ENCODE results near the gene MAPRE3. TPM values are rescaled to one million over a fixed set of nuclear protein-coding genes. Genes with fewer than 3 reads are reported as not detected.

Gene MAPRE3
- total RNA-seq, 4 donors from 2014 or later: 23.8 to 63.6 (median 35.7) TPM

DNA sequence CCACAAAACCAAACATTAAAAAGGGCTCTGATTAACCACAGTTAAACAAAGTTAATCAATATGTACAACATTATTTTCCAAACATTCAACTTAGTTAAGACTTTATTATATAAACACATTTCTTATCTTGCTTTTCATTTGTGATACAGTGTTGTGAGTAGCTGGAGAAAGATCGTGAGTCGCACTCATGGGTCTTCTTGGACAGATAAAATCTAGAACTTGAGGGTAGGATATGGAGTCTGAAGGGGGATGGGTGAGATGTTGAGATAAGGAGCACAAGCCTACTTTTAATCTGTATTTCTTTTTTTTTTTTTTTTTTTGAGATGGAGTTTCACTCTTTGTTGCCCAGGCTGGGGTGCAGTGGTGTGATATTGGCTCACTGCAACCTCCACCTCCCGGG lies 39.7 kb downstream of the MAPRE3 start:
- no peak for TF ChIP-seq POLR2A (IDR thresholded peaks at IDR 0.05)
- TF ChIP-seq, protein P1, sequence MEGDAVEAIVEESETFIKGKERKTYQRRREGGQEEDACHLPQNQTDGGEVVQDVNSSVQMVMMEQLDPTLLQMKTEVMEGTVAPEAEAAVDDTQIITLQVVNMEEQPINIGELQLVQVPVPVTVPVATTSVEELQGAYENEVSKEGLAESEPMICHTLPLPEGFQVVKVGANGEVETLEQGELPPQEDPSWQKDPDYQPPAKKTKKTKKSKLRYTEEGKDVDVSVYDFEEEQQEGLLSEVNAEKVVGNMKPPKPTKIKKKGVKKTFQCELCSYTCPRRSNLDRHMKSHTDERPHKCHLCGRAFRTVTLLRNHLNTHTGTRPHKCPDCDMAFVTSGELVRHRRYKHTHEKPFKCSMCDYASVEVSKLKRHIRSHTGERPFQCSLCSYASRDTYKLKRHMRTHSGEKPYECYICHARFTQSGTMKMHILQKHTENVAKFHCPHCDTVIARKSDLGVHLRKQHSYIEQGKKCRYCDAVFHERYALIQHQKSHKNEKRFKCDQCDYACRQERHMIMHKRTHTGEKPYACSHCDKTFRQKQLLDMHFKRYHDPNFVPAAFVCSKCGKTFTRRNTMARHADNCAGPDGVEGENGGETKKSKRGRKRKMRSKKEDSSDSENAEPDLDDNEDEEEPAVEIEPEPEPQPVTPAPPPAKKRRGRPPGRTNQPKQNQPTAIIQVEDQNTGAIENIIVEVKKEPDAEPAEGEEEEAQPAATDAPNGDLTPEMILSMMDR (IDR thresholded peaks at IDR 0.05): no peak
- intact Hi-C loops (cut with DNase I; ENCODE audit: low total_unique reads): no loop called here
- no peak for DNase-seq (ENCODE audit: low spot score in 2 of 2)
- H3K4me3 ChIP-seq (ENCODE audit: low read depth, poor library complexity, severe bottlenecking): no peak overlapping the region
- WGBS, 2 donors: 85 to 95% methylated on average over 3 of the region's 3 CpGs

DNA sequence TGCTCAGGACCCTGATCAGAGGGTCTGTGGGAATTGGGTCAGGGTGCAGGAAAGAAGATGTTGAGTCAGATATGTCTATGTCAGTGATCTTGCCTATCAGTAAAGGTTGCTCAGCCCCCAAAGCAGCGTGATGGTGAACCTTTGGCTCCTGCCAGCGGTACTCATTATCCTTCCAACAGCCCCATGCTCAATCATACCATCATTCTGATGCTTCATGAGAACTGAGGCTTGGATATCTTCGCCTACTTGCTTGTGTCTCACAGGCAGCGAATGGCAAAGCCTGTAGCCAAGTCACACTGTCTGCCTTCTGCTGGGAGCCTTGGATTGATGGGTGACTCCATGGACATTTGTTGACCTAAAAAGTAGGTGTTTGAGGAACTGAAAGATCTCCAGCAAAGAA lies 43.3 kb downstream of the MAPRE3 start:
- intact Hi-C loops (cut with DNase I; ENCODE audit: low total_unique reads): no loop called here
- no peak overlapping the region for H3K4me3 ChIP-seq (ENCODE audit: low read depth, poor library complexity, severe bottlenecking)
- DNase-seq (ENCODE audit: low spot score in 2 of 2): no peak
- TF ChIP-seq POLR2A (IDR thresholded peaks at IDR 0.05): no peak
- TF ChIP-seq, protein P1 (IDR thresholded peaks at IDR 0.05): no peak
- WGBS, 2 donors: 95 to 98% methylated on average over 4 of the region's 4 CpGs

DNA sequence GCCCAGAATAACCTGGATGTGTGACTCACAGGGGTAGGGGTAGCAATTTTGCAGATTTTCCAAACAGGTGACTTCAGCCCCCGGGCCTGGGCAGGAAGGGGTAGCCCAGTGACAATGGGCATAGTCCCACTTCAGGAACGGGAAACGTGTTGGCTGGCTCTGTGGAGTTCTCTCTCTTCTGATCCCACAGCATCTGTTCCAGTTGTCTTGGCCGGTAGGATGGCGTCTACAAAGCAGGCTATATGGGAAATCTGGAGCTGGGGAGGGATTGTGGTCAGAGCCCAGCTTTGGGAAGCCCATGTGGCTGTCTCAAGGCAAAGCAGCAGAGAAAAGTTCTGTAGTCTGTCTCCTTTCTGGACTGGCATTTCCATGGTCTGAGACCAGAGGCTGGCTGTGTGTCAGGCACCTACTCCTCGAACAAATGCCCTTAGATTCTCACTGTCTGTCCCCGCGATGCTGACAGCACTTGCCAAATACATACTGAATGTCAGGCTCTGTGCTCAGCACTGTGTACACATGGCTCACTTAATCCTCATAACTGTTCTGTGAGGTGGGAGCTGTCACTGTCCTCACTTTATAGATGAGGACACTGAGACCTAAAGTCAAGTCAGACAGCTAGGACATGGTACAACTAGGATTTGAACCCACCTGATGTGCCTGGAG lies 44.5 kb downstream of the MAPRE3 start:
- intact Hi-C loops (cut with DNase I; ENCODE audit: low total_unique reads): loop anchor here (5.0 kb wide), 1 partner anchor 53 kb away; no protein-coding TSS in a partner anchor
- 84 to 86% methylated on average over 7 to 8 of the region's 8 CpGs for WGBS, 2 donors

DNA sequence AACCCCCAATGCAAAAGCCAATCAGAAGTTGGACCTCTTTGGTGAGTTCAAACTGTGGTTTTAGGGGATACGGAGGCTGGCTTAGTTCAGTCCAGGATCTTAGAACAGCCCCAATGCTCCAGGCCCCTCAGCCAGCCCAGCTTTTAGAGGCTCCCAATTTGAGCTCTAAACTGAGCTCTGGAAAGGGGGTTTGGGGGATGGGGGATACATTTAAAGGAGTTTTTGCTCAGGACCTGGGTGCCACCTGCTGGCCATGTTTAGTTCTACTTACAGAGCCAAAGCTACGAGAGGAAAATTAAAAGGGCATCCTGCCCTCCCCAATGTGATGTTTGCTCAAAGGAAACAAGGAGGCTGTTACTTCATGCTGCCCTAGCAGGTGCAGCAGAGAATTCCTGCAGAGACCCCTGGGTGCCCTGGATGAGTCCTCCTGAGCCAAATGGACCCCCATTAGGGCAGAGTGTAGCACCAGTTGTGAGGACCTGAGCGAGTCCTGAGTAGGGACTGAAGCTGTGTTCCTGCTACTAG lies 46.4 kb downstream of the MAPRE3 start:
- intact Hi-C loops (cut with DNase I; ENCODE audit: low total_unique reads): loop anchor here (5.0 kb wide), 1 partner anchor 55 kb away; no protein-coding TSS in a partner anchor
- 64 to 67% methylated on average over 3 of the region's 3 CpGs for WGBS, 2 donors
- no peak for TF ChIP-seq POLR2A (IDR thresholded peaks at IDR 0.05)
- TF ChIP-seq, protein P1 (IDR thresholded peaks at IDR 0.05): no peak
- peak in 1 of 2 donors; percentile 86 for DNase-seq (ENCODE audit: low spot score in 2 of 2)
- no peak overlapping the region for H3K4me3 ChIP-seq (ENCODE audit: low read depth, poor library complexity, severe bottlenecking)

More for the DNA sequence above, 44.5 kb downstream of the MAPRE3 start:
- TF ChIP-seq, protein P1 (IDR thresholded peaks at IDR 0.05): no peak
- TF ChIP-seq POLR2A (IDR thresholded peaks at IDR 0.05): no peak
- peak in 1 of 2 donors; percentile 58 for DNase-seq (ENCODE audit: low spot score in 2 of 2)
- no peak overlapping the region for H3K4me3 ChIP-seq (ENCODE audit: low read depth, poor library complexity, severe bottlenecking)

DNA sequence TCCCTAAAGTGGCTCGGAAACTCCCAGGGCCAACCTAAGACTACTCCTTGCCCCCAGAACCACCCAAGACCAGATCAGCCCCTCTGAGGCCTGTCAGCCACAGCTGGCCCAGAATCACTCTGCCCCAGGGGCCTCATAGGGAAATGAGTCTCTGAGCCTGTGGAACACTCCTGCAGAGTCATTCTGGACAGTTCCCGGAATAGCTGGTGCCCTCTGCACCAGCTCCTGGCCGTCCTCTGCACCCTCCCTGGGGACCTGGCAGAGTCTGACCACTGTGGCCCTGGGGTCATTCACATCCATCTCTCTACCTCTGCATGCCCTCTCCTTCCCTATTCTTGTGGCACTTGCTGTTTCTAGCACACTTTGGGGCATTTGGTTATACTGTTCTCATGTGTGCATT lies 47.7 kb downstream of the MAPRE3 start:
- TF ChIP-seq POLR2A (IDR thresholded peaks at IDR 0.05): no peak
- TF ChIP-seq, protein P1 (IDR thresholded peaks at IDR 0.05): no peak
- no peak for DNase-seq (ENCODE audit: low spot score in 2 of 2)
- intact Hi-C loops (cut with DNase I; ENCODE audit: low total_unique reads): loop anchor here (5.0 kb wide), 1 partner anchor 56 kb away; no protein-coding TSS in a partner anchor
- H3K4me3 ChIP-seq (ENCODE audit: low read depth, poor library complexity, severe bottlenecking): no peak overlapping the region
- WGBS, 2 donors: 83 to 94% methylated on average over 3 of the region's 3 CpGs
